GM15510 (cell line): ENCODE data around the gene AMFR.

Experiments used
- POLR2A ChIP-seq: IDR thresholded peaks from 3 replicates; pipeline ENCODE4 v1.6.1; 2011; ENCODE audit warnings: borderline replicate concordance; ENCODE audit not compliant: insufficient read length; ENCODE audit errors: extremely low read depth

Gene AMFR

DNA sequence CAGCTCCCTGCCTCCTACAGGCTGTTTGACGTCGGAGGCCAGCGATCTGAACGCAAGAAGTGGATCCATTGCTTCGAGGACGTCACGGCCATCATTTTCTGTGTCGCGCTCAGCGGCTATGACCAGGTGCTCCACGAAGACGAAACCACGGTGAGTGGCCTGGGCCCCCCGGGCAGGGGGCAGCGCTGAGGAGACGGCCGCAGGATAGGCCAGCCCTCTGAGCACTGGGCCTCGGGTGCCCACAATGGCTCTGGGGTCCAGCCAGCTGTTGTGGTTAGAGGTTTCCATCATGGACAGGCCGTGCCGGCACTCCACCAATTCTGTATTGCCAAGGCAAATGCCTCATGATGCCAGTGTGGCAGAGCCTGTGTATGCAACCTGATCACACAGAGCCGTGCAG, 88.6 kb downstream of the AMFR start:
- TF ChIP-seq POLR2A, result no peak

DNA sequence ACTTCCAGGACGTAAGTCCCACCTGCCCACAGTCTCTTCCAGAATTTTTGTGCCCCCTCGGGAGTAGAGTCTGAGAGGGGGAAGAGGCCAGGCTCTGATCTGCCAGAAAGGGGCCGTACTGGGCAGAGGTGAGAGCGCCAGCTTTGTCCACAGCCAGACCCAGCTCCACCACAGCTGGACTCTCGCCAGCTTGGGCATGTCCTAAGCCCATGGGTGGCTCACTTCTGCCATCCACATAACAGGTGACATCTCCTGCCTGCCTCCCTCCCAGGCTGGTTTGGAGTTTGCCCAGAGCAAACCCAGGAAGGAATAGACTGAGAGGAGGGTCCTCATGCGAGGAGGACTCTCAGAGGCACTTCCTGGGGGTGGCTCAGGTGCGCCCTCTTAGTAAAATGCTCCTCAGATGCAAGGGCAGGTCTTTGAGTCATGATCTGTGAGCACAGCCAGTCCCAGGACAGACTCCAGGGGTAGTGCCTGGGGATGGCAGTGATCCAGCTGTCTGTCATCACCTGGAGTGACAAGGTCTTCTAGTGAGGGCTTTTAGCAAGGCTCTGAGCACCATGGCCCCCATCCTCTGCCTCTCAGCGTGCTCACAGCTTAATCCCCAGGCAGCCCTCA, 89.2 kb downstream of the AMFR start:
- TF ChIP-seq POLR2A, result no peak

GRCh38 chr16:56334761-56335160, 90.6 kb downstream of the AMFR start:
- TF ChIP-seq POLR2A, result no peak

GRCh38 chr16:56332464-56333079, 92.8 kb downstream of the AMFR start:
- TF ChIP-seq POLR2A, result no peak

- TF ChIP-seq POLR2A, result no peak
Measured at GRCh38 chr16:56331915-56332314, 93.4 kb downstream of the AMFR start.

- no peak for TF ChIP-seq POLR2A
Measured at GRCh38 chr16:56331399-56331798, 93.9 kb downstream of the AMFR start.

DNA sequence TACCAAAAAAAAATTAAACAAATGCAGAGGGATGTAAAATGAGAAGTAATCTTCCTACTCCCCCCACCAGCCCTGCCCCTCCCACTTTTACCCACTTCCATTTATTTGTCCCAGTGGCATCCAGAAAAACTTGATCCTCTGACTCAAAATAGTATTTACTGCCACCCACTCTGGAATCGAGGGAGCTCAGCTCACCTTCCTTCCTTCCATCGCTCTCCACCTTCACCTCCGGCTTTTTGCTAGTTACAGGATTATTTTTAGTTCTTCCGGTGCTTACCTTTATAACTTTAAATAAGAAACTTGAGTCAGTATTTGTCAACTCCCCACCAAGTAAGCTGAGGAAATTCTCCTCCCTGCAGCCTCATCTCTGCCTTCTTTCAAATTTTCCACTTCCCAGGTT, 94.9 kb downstream of the AMFR start:
- no peak for TF ChIP-seq POLR2A

GRCh38 chr16:56329887-56330286, 95.5 kb downstream of the AMFR start:
- TF ChIP-seq POLR2A, result no peak

DNA sequence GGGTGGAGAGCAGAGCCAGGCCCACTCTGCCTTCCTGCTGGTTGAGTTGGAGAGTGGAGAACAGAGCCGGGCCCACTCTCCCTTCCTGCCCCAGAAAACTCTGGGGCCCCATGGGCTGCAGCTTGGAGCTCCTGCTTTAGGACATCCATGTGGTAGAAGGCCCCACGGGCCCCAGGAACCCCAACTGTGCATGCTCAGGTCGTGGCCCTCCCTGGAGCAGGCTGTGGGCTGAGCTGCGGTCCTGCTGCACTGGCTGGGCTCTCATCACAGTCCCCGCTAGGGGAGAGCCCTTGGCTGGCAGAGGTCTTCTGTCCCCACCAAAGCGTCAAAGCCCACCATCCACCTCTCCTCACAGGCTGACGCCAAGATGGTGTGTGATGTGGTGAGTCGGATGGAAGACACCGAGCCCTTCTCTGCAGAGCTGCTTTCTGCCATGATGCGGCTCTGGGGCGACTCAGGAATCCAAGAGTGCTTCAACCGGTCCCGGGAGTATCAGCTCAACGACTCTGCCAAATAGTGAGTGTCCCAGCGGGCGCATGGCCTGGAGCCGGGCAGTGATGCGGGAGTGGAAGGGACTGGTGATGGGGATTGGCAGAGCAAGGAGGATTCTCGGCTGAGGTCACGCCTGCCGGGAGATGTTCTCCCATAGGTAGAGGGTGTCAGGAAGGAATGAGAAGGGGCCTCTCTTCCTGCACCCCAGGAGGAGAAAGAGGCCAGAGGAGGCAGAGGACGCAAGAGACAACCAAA, 96.9 kb downstream of the AMFR start:
- no peak for TF ChIP-seq POLR2A

DNA sequence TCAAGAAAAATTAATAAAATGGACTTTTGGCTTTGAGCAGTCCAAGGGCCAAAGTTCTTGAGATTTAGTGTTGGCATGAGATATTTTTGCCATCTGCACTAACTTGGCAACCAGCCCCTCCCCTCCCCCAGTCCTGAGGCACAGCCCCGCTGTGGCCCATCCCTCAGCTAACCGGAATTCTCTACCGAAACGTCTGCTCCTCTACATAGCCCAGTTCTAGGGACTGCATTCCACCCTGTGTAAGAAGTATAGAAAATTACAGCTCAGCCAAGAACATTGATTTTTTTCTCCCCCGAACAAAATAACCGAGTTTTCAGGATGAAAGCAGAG, 97.5 kb downstream of the AMFR start:
- TF ChIP-seq POLR2A, result no peak

DNA sequence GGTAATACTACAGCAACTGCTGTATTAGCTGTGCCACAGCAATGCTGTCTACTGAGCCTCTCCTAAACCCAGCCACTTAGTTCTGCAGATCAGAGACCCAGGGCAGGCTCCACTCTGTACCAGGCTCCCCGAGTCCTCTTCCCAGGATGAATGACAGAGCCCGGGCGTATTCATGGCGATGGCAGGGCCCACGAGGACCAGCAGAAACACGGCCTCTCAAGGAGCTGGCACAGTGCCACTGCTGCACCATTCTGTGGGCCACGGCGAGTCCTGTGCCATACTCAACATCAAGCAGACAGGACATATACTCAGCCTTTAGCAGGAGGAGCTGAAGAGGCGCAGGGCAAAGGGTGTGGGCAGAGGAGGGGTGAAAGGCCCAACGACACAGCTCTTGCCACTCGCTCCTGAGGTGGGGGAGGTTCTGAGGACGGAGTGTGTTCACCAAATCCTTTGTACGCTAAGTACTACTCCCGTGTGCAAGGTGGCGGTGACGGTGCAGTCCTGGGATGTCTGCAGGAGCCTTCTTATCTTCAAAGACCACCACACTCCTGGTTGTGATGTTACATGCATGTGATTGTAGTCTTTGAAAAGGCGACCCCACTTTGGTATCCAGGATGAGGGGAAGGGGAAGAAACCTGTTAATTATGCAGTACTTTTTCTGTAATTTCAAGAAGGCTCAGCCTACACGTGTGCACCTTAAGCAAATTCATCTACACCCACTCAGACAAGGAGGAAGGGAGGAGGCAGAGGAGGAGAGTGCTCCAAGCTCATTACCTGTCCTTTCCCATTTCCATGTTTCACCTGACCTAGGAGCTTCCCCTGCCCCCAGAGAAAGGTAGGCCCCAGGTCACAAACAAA, 98.0 kb downstream of the AMFR start:
- TF ChIP-seq POLR2A, result no peak

GRCh38 chr16:56325956-56326355, 99.4 kb downstream of the AMFR start:
- TF ChIP-seq POLR2A, result no peak

- TF ChIP-seq POLR2A, result no peak
Measured at GRCh38 chr16:56324406-56324805, 100.9 kb downstream of the AMFR start.

- TF ChIP-seq POLR2A, result no peak
Measured at GRCh38 chr16:56321571-56321970, 103.8 kb downstream of the AMFR start.
